DMS153 (cell line): Measurements from ENCODE around the gene COL27A1.
"Not testable (repeated sequence)": the region's sequence is repeated elsewhere in the genome, so short reads cannot be mapped to it uniquely, and the experiment has no call there.

Source experiments
- DNase-seq: peaks from one replicate; lab custom pipeline; 2025; lab: John Stamatoyannopoulos, UW

COL27A1 gene

GRCh38 chr9:114123031-114123977 is 32.0 kb upstream of the COL27A1 start:
- no peak for DNase-seq

GRCh38 chr9:114124138-114124537 is 31.2 kb upstream of the COL27A1 start:
- no peak for DNase-seq

GRCh38 chr9:114124666-114125475 is 30.5 kb upstream of the COL27A1 start:
- no peak for DNase-seq

GRCh38 chr9:114125476-114126013 is 29.8 kb upstream of the COL27A1 start:
- DNase-seq: no peak

GRCh38 chr9:114126247-114127060 is 28.9 kb upstream of the COL27A1 start:
- DNase-seq: no peak

- not testable (repeated sequence) for DNase-seq
Observed at GRCh38 chr9:114128759-114129158, 26.6 kb upstream of the COL27A1 start.

- DNase-seq: no peak
Observed at GRCh38 chr9:114130141-114130540, 25.2 kb upstream of the COL27A1 start.

- no peak for DNase-seq
Observed at GRCh38 chr9:114130624-114131277, 24.6 kb upstream of the COL27A1 start.

GRCh38 chr9:114131808-114132549 is 23.4 kb upstream of the COL27A1 start:
- DNase-seq: no peak

GRCh38 chr9:114132550-114132918 is 22.8 kb upstream of the COL27A1 start:
- no peak for DNase-seq

- DNase-seq: no peak
Observed at GRCh38 chr9:114134827-114135396, 20.4 kb upstream of the COL27A1 start.

- DNase-seq: no peak
Observed at GRCh38 chr9:114137831-114138230, 17.5 kb upstream of the COL27A1 start.

- DNase-seq: no peak
Observed at GRCh38 chr9:114138552-114138971, 16.8 kb upstream of the COL27A1 start.

- DNase-seq: no peak
Observed at GRCh38 chr9:114139071-114139470, 16.3 kb upstream of the COL27A1 start.

GRCh38 chr9:114140401-114140800 is 14.9 kb upstream of the COL27A1 start:
- DNase-seq: no peak

GRCh38 chr9:114140850-114141249 is 14.5 kb upstream of the COL27A1 start:
- DNase-seq: no peak

GRCh38 chr9:114141553-114142402 is 13.6 kb upstream of the COL27A1 start:
- no peak for DNase-seq

GRCh38 chr9:114143234-114143633 is 12.1 kb upstream of the COL27A1 start:
- no peak for DNase-seq

- DNase-seq: no peak
Observed at GRCh38 chr9:114146735-114147134, 8.6 kb upstream of the COL27A1 start.
